GM18868 (cell line): Measurements from ENCODE around the gene SNRPD3.
"Not testable (repeated sequence)": the region's sequence is repeated elsewhere in the genome, so short reads cannot be mapped to it uniquely, and the experiment has no call there.

Source experiments
- ATAC-seq: cut with Tn5 transposase; IDR thresholded peaks from one replicate; pipeline ENCODE4 v1.9.1; 2021; ENCODE audit warnings: mild to moderate bottlenecking, moderate library complexity; ENCODE audit not compliant: unreplicated experiment

Gene SNRPD3

DNA sequence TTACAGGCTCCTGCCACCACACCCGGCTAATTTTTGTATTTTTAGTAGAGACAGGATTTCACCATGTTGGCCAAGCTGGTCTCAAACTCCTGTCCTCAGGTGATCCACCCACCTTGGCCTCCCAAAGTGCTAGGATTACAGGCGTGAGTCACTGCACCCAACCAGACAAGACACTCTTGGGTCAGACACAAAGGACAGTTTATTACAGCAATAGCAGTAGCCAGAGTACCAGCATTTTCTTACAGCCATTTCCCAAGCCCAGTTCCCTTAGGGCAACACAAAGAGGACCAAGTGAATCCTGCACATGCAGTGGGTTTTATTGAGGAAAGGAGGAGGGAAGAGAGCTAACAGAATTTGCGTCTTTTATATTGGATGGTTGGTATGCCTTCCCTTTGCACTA lies 24.8 kb upstream of the SNRPD3 start:
- not testable (repeated sequence) for ATAC-seq

DNA sequence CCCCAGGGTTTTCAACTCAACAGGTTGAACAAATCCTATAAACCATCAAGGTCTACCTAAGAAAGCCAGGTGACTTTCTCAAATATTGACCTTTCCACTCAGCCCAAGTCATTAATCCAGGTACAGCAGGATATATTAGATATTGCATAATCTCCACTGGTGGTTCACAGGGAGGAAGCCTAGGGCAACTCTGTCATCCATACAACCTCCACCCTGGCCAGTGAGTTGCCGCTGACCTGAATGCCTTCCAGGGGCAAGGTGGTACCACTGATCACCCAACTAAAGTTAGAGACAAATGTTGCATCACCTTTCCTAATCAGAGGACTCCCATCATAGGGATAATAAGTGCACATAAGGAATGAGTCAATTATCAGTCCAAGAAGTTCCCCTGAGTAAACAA lies 23.7 kb upstream of the SNRPD3 start:
- ATAC-seq, result no peak

GRCh38 chr22:24535348-24535747 lies 20.5 kb upstream of the SNRPD3 start:
- ATAC-seq, result no peak

GRCh38 chr22:24536089-24536488 lies 19.7 kb upstream of the SNRPD3 start:
- no peak for ATAC-seq

- ATAC-seq, result no peak
Measured at GRCh38 chr22:24540470-24540869, 15.3 kb upstream of the SNRPD3 start.

GRCh38 chr22:24541681-24542515 lies 13.9 kb upstream of the SNRPD3 start:
- no peak for ATAC-seq

GRCh38 chr22:24542641-24543040 lies 13.2 kb upstream of the SNRPD3 start:
- ATAC-seq, result no peak

DNA sequence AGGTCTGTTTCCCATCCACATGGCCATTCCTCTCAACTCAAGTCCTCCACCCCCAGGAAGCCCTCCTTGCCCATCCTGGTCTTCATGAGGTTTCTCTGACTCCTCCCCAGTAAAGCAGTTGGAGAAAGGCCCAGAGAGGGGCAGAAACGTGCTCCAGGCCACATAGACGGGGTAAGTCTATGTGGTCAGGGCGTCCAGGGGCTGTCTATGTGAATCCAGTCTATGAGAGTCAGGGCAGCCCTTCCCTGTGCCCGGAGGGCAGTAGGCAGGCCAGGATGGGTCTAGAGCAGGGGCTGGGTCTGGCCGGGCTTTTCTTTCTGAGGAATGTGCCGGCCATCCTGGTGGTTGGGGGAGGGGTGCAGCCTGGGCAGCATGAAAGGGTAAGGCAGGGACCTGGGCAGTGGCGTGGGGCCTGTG lies 12.6 kb upstream of the SNRPD3 start:
- no peak for ATAC-seq

DNA sequence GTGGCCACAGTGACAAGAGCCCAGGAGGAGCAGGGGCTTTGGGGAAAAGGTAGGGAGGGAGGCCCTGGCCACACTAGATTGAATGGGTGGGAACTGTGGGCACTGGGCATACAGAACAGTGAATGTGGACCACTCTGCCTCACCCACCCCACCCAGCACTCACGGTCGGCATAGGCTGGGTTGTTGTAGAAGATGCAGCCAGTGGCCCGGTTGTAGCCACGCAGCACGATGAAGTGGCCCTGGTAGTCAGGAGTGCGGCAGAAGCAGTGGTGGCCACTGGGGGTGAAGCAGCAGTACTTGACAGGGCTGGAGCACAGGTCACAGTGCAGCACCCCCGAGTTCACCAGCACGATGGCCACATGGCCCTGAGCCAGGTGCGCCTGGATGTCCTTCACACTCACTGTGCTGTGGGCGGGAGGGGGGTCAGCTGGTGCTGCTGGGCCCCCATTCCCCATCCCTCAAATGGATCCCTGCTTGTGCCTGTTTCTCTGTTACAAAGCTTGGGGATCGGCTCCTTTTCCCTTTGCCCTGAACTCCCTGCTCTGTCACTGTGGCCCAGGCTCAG lies 12.0 kb upstream of the SNRPD3 start:
- ATAC-seq, result no peak

GRCh38 chr22:24548812-24549211 lies 7.0 kb upstream of the SNRPD3 start:
- no peak for ATAC-seq

- no peak for ATAC-seq
Measured at GRCh38 chr22:24550028-24550901, 5.5 kb upstream of the SNRPD3 start.

DNA sequence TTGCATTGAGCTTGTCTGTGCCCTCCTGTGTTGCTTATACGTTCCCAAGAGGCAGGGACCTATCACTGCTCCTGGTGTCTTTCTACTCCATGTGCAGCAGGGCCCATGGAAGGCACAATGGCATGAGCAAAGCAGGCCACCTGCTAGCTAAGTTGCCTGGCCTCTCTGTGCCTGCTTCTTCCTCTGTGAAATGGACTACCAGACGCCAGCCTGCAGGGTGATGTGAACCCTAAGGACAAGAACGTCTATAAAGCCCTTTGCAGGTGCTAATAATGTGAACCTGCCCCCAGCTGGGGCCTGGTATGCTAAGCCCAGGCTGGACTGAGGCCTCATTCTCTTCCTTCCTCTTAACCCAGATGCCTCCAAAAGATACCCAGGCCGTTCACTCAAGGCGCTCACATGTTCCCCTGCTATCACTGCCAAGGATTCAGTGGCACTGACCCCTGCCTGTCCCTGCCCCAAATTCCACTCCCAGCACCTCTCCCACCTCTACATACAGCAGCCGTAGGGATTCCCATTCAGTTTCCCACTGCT lies 4.8 kb upstream of the SNRPD3 start:
- ATAC-seq, result no peak

DNA sequence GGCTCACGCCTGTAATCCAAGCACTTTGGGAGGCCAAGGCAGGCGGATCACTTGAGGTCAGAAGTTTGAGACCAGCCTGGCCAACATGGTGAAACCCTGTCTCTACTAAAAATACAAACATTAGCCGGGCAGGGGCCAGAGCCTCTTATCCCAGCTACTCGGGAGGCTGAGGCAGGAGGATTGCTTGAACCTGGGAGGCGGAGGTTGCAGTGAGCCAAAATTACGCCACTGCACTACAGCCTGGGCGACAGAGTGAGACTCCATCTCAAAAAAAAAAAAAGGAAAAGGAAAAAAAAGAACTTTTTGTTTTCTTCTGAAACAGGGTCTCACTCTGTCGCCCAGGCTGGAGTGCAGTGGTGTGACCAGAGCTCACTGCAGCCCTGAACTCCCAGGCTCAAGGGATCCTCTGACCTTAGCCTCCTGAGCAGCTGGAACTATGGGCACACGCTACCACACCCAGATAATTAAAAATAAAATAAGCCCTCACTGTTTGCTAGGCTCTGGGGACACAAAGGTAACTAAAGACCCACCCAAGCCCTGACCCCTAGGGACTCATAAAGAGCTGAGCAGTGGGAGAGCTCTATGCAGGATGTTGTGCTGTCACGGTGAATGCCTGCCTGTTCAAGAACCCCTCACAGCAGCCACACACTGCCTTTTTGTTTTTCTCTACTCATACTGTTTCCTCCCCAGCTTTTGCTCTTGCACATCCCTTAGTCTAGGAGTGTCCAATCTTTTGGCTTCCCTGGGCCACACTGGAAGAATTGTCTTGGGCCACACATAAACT lies 3.1 kb upstream of the SNRPD3 start:
- ATAC-seq, result not testable (repeated sequence)

DNA sequence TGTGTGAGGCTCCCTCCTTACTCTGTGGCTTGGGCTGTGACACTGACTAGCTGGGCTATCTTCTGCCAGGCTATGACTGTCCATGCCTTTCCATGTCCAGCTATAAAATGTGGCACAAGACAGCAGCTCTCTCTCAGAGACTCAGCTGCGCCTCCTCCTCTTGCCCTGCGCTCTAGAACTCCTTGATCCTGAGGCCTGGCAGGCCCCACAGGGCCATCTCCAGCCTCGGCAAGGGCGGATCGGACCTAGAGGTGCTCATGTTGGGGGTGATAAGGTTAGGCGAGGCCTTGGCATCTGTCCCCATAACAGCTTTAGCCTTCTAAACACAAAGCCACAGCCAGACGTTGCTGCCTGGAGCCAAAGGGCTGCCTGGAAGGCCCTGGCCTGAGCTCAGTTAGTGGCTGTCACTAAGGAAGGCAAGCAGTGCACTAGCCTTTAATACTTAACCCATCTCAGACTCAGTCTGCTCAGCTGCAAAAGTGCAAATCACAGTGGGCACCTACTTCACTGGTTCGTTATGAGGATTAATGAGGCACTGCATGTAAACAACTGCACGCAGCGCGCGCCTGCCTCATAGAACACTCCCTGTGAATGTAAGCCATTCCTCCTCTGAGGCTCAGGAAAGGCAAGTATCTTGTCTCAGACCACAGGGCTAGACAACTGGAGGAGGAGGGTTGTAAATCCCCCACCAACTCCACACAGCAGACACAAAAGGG lies 2.0 kb upstream of the SNRPD3 start:
- no peak for ATAC-seq

DNA sequence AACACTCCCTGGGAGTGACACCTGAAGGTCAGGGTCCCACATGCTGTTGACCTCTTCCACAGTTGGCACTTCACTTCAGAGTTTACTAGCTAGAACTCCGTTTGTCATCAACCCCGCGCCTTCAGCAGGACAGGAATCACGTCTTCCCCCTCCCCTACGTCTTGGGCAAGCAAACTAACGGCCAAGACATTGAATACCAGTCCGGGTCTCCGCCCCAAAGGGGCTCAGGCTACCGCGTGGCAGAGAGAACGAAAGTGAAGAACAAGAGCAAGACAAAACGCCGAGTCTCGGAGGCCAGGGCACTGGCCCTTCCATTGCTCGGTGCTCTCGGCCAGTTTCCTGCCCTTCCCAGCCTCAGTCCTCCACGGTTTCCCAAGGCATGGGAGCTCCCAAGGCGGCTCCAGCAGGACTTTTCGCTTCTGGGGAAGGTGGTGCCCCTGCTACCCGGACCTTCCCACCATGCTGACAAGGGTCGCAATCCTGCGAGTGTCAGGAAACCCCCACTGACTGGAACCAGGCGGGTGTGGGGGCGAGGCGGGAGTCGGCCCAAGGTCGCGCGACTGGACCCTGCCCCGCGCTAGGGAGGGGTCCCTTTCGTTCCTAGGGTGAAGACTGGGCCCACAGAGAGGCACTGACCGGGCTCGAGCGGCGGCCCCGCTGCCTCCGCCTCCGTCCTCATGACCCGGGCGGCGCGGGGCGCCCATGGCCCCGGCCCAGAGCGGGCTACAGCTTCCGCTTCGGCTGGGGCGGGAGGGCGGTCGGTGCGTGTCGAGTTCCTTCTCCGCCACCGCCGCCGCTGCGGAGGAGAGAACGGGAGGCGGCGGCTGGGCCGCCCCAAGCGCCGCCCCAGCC lies 1.3 kb upstream of the SNRPD3 start, which contains the start of gene GUCD1:
GUCD1 (minus strand) TSS at position 826 of the 852 bp plus-strand sequence; CDS start at position 679, 147 bp downstream.
- no peak for ATAC-seq

- ATAC-seq, result no peak
Measured at GRCh38 chr22:24559471-24559870, 3.7 kb downstream of the SNRPD3 start.

DNA sequence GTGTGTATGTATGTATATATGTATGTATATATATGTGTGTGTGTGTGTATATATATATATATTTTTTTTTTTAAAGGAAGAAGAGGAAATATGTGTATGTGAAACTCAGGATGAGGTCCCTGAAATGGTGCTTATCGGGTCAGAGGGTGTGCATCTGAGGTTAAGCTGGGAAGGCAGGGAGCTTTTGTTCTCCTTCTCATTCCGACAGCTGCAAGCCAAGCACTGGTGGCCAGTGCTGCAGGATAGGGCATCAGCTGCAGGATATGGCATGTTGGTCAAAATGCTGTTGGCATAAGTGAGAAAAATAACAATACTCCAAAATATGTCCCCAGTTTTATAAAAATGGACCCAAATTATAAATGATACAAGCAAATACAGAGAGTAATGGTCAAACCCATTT lies 7.4 kb downstream of the SNRPD3 start:
- ATAC-seq, result no peak

GRCh38 chr22:24564376-24565058 lies 8.7 kb downstream of the SNRPD3 start:
- no peak for ATAC-seq
